ACC112 (cell line): ENCODE data around the gene HERPUD1.

Source experiments
- H2AFZ ChIP-seq: fragments of 200-600 bp; sonication (generic); one replicate; pipeline ENCODE4 v1.6.0; 2017; ENCODE audit warnings: antibody characterized with exemption, low read length; ENCODE audit not compliant: unreplicated experiment
- H3K27ac ChIP-seq: fragments of 200-600 bp; sonication (generic); 2 replicates; pipeline ENCODE4 v1.5.1; 2014; ENCODE audit warnings: low read depth, mild to moderate bottlenecking, antibody characterized with exemption, low read length, moderate library complexity
- H3K27me3 ChIP-seq: fragments of 200-600 bp; sonication (generic); 2 replicates; pipeline ENCODE4 v1.6.1; 2014; ENCODE audit warnings: mild to moderate bottlenecking, antibody characterized with exemption, low read length, moderate library complexity, mixed read lengths; ENCODE audit not compliant: insufficient read depth
- H3K36me3 ChIP-seq: fragments of 200-600 bp; sonication (generic); 2 replicates; pipeline ENCODE4 v1.6.1; 2016; ENCODE audit warnings: mild to moderate bottlenecking, antibody characterized with exemption, low read length, moderate library complexity, mixed read lengths; ENCODE audit not compliant: insufficient read depth
- H3K4me1 ChIP-seq: fragments of 200-600 bp; sonication (generic); one replicate; pipeline ENCODE4 v1.6.1; 2016; ENCODE audit warnings: low read length, mixed read lengths; ENCODE audit not compliant: insufficient read depth, unreplicated experiment, control insufficient read depth
- H3K4me3 ChIP-seq: fragments of 200-600 bp; sonication (generic); 2 replicates; pipeline ENCODE4 v1.5.1; 2014; ENCODE audit warnings: mild to moderate bottlenecking, low read depth, low read length
- H3K79me2 ChIP-seq: fragments of 200-600 bp; sonication (generic); one replicate; pipeline ENCODE4 v1.6.0; 2016; ENCODE audit warnings: low read length; ENCODE audit not compliant: control insufficient read depth, unreplicated experiment, insufficient read depth

The HERPUD1 gene

GRCh38 chr16:56935201-56935600 is 3.3 kb downstream of the HERPUD1 start:
- no peaks in the 10 kb centered on the region for H3K27me3 ChIP-seq
- peaks cover 14% of the 10 kb centered on the region for H3K4me1 ChIP-seq
- H3K36me3 ChIP-seq: peaks cover 53% of the 10 kb centered on the region
- peak overlapping the region; percentile 64 for H3K4me3 ChIP-seq
- H3K79me2 ChIP-seq: peaks cover 44% of the 10 kb centered on the region
- no peak overlapping the region for H3K27ac ChIP-seq
- no peak overlapping the region for H2AFZ ChIP-seq

- Histone ChIP-seq H3K36me3 (peaks cover 60% of the 10 kb centered on the region), H3K79me2 (peaks cover 44% of the 10 kb centered on the region), H2AFZ (no peak overlapping the region), H3K27me3 (no peaks in the 10 kb centered on the region), H3K27ac (no peak overlapping the region), H3K4me3 (no peak overlapping the region), H3K4me1 (peaks cover 9% of the 10 kb centered on the region)
These were observed 4.5 kb downstream of the HERPUD1 start for GRCh38 chr16:56936491-56936890.

- Histone ChIP-seq H3K79me2 (peaks cover 44% of the 10 kb centered on the region), H3K4me1 (peaks cover 8% of the 10 kb centered on the region), H3K27ac (no peak overlapping the region), H3K4me3 (no peak overlapping the region), H3K27me3 (no peaks in the 10 kb centered on the region), H3K36me3 (peaks cover 65% of the 10 kb centered on the region), H2AFZ (no peak overlapping the region)
These were observed 5.0 kb downstream of the HERPUD1 start for GRCh38 chr16:56936950-56937349.

- H3K4me1 ChIP-seq: peaks cover 8% of the 10 kb centered on the region
- no peak overlapping the region for H3K4me3 ChIP-seq
- peaks cover 26% of the 10 kb centered on the region for H3K79me2 ChIP-seq
- H3K36me3 ChIP-seq: peaks cover 76% of the 10 kb centered on the region
- no peaks in the 10 kb centered on the region for H3K27me3 ChIP-seq
- no peak overlapping the region for H3K27ac ChIP-seq
- no peak overlapping the region for H2AFZ ChIP-seq
These were observed 6.9 kb downstream of the HERPUD1 start for GRCh38 chr16:56938664-56939513.

- Histone ChIP-seq H2AFZ (no peak overlapping the region), H3K4me1 (peaks cover 7% of the 10 kb centered on the region), H3K4me3 (no peak overlapping the region), H3K36me3 (peaks cover 76% of the 10 kb centered on the region), H3K27me3 (no peaks in the 10 kb centered on the region), H3K79me2 (peaks cover 19% of the 10 kb centered on the region), H3K27ac (no peak overlapping the region)
These were observed 7.9 kb downstream of the HERPUD1 start for GRCh38 chr16:56939801-56940200.

GRCh38 chr16:56941092-56941491 is 9.2 kb downstream of the HERPUD1 start:
- no peaks in the 10 kb centered on the region for H3K4me1 ChIP-seq
- no peak overlapping the region for H3K27ac ChIP-seq
- H3K79me2 ChIP-seq: peaks cover 8% of the 10 kb centered on the region
- peaks cover 69% of the 10 kb centered on the region for H3K36me3 ChIP-seq
- H3K4me3 ChIP-seq: no peak overlapping the region
- H2AFZ ChIP-seq: no peak overlapping the region
- H3K27me3 ChIP-seq: no peaks in the 10 kb centered on the region

GRCh38 chr16:56941856-56942331 is 10.0 kb downstream of the HERPUD1 start:
- Histone ChIP-seq H3K79me2 (peaks cover 8% of the 10 kb centered on the region), H2AFZ (no peak overlapping the region), H3K27ac (no peak overlapping the region), H3K27me3 (no peaks in the 10 kb centered on the region), H3K4me1 (no peaks in the 10 kb centered on the region), H3K4me3 (no peak overlapping the region), H3K36me3 (peaks cover 61% of the 10 kb centered on the region)

GRCh38 chr16:56943761-56944375 is 11.9 kb downstream of the HERPUD1 start:
- peaks cover 47% of the 10 kb centered on the region for H3K36me3 ChIP-seq
- no peak overlapping the region for H3K27ac ChIP-seq
- H3K27me3 ChIP-seq: no peaks in the 10 kb centered on the region
- H3K4me3 ChIP-seq: no peak overlapping the region
- H2AFZ ChIP-seq: no peak overlapping the region
- no peaks in the 10 kb centered on the region for H3K4me1 ChIP-seq
- peaks cover under 1% of the 10 kb centered on the region for H3K79me2 ChIP-seq

- H3K27ac ChIP-seq: no peak overlapping the region
- no peaks in the 10 kb centered on the region for H3K4me1 ChIP-seq
- peaks cover 34% of the 10 kb centered on the region for H3K36me3 ChIP-seq
These were observed 13.3 kb downstream of the HERPUD1 start for GRCh38 chr16:56944954-56945839.

GRCh38 chr16:56945847-56946527 is 14.0 kb downstream of the HERPUD1 start:
- Histone ChIP-seq H3K27me3 (no peaks in the 10 kb centered on the region), H3K79me2 (no peaks in the 10 kb centered on the region), H3K4me1 (no peaks in the 10 kb centered on the region), H2AFZ (no peak overlapping the region), H3K36me3 (peaks cover 30% of the 10 kb centered on the region), H3K4me3 (no peak overlapping the region), H3K27ac (no peak overlapping the region)

More at GRCh38 chr16:56944954-56945839, 13.3 kb downstream of the HERPUD1 start:
- Histone ChIP-seq H2AFZ (no peak overlapping the region), H3K79me2 (no peaks in the 10 kb centered on the region), H3K27me3 (no peaks in the 10 kb centered on the region), H3K4me3 (no peak overlapping the region)
